NCI-H146 treated with DMSO at 0.1 percent for 48 hours (cell line): Measurements from ENCODE around the gene DESI1.
A peak's percentile ranks its signal among the peaks of the same experiment; 100 is the strongest.
"Not testable (repeated sequence)": the region's sequence is repeated elsewhere in the genome, so short reads cannot be mapped to it uniquely, and the experiment has no call there.

ENCODE experiments used
- DNase-seq: peaks from one replicate; lab custom pipeline; 2025; ENCODE audit not compliant: unreplicated experiment; lab: John Stamatoyannopoulos, UW

DESI1 gene

DNA sequence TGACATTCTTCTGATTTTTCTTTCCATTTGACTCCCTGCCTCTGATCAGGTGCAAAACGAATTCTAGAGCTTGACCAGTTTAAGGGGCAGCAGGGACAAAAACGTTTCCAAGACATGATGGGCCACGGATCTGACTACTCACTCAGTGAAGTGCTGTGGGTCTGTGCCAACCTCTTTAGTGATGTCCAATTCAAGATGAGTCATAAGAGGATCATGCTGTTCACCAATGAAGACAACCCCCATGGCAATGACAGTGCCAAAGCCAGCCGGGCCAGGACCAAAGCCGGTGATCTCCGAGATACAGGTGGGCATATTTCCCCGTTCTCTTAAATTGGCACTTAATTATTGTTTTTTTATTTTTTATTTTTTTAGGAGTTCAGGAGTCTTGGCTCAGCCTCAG, 15.6 kb upstream of the DESI1 start:
- DNase-seq = no peak

GRCh38 chr22:41634610-41635009, 13.8 kb upstream of the DESI1 start:
- not testable (repeated sequence) for DNase-seq

DNA sequence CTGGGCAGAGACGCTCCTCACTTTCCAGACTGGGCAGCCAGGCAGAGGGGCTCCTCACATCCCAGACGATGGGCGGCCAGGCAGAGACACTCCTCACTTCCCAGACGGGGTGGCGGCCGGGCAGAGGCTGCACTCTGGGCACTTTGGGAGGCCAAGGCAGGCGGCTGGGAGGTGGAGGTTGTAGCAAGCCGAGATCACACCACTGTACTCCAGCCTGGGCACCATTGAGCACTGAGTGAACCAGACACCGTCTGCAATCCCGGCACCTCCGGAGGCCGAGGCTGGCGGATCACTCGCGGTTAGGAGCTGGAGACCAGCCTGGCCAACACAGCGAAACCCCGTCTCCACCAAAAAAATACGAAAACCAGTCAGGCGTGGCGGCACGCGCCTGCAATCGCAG, 10.8 kb upstream of the DESI1 start:
- not testable (repeated sequence) for DNase-seq

GRCh38 chr22:41631115-41631514, 10.3 kb upstream of the DESI1 start:
- not testable (repeated sequence) for DNase-seq

DNA sequence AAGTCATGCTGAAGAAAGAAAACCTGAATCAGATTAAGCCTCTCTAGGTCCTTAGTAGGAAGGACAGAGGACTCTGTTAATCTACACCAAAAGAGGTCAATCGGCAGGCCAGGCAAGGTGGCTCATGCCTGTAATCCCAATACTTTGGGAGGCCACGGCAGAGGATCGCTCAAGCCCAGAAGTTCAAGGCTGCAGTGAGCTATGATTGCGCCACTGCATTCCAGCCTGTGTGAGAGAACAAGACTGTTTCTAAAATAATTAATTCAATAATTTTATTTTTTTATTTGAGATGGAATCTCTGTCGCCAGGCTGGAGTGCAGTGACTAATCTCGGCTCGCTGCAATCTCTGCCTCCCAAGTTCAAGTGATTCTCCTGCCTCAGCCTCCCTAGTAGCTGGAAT, 4.7 kb upstream of the DESI1 start:
- no peak for DNase-seq

- DNase-seq = no peak
These were observed 1.0 kb upstream of the DESI1 start for GRCh38 chr22:41621911-41622179.

DNA sequence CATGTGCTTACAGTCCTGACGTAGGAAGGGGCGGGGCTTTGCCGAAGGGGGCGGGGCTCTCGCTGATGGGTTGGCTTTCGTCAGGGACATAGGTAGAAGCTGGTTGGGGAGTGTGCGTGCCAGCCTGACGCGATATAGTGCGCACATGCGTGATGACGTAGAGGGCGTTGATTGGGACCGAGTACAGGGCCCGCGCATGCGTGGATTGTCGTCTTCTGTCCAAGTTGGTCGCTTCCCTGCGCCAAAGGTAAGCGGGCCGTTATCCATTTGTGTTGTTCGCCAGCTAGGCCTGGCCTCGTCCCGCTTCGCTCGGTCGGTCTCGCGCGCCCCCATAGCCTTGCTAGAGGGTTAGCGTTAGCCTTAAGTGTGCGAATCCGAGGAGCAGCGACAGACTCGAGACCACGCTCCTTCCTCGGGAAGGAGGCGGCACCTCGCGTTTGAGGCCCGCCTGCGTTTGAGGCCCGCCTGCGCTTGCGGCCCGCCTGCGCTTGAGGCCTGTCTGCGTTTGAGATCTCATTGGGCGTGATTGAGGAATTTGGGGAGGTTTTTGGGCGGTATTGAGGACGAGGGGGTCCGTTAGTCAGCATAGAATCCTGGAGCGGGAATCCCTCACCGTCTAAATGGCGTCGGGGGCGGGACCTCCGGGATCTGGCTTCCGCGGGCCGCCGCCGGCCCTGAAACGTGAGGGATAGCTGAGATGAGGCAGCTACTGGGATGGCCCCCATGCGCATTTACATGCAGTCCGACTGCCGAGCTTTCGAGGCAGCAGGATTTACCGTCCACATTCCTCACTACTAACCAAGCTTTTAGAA, 462 bp upstream of the DESI1 start, which contains the start of gene XRCC6:
XRCC6 (plus strand) TSS at position 197 of the 812 bp plus-strand sequence. CDS start 710 bp downstream, outside the sequence.
- peak; percentile 94 for DNase-seq

DNA sequence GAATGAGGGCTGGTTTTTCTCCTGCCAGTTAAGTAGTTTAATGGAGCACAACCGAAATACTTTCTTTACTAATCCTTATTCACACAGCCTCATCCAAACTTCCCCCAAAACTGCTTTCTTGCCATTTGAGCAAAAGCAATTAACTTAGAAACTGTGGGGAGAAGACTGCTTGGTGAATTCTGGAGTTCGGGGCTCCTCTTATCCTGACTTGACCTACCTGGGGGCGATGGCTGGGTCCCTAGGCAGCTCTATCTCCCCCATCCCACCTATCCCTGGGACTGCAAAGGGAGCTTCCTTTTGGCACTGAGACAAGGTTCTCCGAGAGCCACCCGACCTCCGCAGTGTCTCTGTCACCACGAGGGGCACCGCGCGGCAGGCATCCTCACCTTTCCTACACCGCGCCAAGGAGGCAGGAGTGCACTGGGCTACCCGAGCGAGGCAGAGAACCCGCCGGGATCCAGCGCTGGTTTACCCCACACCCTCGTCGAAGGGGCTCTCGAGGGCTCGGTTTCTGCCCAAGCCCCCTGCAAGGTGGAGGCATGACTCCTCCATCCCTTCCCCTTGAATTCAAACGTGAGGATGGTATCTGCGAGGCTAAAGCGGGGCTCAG, 759 bp downstream of the DESI1 start:
- DNase-seq = peak; percentile 9

DNA sequence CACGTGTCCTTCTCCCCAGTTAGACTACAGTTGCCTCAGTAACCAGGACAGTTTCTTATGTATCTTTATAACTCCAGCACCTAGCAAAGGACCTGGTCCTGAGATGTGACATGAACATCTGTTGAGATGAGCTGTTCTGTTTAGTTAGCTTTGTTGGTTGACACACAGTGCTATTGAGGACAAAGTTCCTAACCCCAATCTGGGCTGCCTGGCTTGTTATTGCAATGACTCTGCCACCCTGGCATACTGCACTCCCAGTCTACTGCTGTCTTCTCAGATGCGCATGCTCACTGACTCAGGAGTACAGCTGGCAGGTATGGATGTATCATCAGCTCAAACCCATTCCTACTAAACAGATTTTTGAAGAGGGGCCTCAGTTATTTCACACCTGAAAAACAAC, 7.4 kb downstream of the DESI1 start:
- no peak for DNase-seq

- DNase-seq = no peak
These were observed 8.1 kb downstream of the DESI1 start for GRCh38 chr22:41612603-41613306.

DNA sequence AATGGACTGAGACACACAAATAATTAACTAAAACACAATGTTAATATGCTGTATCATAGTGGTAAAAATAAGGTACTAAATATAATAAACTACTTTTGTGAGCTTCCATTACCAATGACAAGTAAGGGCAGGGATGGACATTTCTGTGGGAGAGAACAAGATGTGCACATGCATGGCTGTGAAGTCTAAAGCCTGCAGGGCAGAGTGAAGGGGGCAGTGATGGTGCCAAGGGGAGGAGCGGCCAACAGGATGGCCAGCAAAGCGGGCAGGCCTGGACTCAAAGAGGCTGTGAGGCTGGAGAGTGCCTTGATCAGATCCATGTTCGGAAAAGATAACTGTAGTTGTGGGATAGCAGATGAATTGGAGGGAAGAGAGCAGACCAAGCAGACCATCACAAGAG, 12.5 kb downstream of the DESI1 start:
- no peak for DNase-seq

DNA sequence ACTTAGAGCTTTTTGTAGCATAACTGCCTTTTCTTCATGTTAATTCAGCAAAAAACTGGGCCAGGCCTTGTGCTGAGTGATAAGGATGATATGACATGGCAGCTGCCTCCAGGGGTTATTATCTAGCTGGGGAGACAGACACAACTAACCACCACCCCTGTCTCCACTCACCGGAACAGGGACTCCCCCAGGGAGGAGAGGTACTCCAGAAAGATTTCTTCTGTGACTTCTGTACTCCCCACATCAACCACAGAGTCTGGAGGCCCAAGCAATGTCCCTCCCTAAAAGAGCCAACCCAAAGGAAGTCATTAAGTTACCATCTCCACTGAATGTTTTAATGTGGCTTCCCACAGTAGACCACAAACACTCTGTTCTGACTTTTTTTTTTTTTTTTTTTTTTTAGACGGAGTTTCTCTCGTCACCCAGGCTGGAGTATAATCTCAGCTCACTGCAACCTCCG, 16.9 kb downstream of the DESI1 start:
- DNase-seq = no peak

DNA sequence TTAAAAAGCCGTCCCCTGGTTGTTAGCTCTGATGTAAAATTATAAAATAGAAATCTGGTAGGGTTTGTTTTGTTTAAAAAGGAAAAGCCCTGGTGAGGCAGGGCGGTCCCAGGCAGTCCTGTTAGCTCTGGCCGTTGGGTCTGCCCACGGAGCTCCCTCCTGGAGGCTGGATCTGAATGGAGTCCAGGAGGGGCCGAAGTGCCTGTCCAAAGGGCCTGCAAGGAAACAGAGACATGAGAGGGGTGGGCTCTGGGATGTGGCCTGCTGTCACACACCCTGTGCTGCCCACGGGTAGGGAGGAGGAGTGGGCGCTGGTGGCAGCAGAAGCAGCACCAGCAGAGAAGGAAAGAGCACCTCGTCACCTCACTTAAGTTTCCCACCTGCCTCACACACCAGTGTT, 19.9 kb downstream of the DESI1 start:
- no peak for DNase-seq

GRCh38 chr22:41598891-41599635, 21.8 kb downstream of the DESI1 start:
- no peak for DNase-seq

DNA sequence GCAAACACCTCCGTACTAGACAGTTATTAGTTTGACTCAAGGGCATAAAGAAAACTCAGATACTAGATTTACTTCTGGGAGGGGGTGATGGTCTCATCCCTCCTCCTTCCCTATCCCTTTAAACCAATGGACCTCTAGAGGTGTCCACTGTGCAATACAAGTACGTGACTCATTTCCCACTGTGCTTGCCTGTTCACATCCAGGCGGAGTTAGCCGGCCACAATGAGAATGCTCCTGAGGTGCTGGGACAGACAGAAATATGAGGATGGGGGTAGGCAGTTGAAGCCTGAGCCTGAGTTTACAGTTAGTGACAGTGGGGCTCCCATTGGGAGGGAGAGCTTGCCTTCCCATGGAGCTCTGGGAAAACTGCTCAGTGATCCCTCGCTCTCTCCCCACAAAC, 22.8 kb downstream of the DESI1 start:
- no peak for DNase-seq

DNA sequence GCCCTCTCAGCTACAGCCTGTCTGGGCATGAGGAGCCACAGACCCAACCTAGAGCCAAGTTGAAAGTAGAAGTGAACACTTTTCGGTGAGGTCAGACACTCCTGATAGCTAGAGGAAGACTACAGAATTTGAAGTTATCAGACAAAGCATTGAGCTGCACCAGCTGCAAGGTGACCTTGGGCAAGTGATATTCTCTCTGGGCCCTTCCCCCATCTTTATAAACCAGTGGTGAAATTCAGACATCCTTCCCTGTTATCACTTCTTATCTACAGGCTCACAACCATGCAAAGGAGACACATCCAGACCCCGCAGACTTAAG, 23.2 kb downstream of the DESI1 start:
- no peak for DNase-seq

DNA sequence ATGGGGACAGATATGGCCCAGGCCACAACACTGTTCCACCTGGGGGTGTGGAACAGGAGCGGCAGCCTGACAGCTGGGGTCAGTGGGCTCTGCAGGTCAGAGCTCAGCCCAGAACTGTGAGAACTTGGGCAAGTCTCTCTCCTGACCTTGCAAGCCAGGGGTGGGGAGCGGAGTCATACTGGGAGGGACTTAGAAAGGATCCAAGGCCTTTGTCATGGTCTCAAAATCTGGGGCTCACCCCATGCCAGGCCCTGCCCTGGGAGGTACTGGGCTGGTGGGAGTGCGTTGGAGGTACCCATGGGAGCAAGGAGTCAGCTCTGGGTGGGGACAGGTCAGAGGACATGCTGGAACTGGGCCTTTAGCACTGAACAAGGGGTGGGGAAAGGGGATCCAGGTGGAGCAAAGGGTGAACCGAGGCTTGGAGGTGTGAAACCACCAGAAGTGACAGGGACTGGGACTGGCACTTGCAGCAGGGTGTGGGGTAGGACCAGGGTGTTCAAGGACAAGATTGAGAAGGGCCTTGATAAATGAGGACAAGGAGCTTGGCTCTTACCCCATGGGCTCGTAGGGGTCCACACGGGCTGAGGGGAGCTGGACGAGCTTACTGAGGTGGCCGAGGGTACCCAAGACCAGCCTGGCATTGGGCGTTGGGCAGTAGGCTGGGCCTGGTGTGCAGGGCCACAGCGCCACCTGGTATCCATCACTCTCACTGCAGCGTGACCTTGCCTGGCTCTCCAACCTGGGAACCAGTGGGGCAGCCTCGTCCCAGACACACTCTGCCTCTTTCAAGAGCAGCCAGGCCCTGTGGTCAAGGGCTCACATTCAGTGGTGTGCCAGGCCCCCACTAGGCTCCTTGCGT, 23.8 kb downstream of the DESI1 start:
- DNase-seq = no peak

- DNase-seq = no peak
These were observed 25.1 kb downstream of the DESI1 start for GRCh38 chr22:41595703-41596102.

GRCh38 chr22:41593336-41593960, 27.4 kb downstream of the DESI1 start:
- not testable (repeated sequence) for DNase-seq
